KMS-11 (cell line): ENCODE results near the gene HDLBP.

Source experiments
- H2AFZ ChIP-seq: fragments of 200-600 bp; sonication (generic); 2 replicates; pipeline ENCODE4 v1.6.1; 2016; ENCODE audit warnings: antibody characterized with exemption, mixed run types, low read depth
- H3K27ac ChIP-seq: fragments of 200-600 bp; sonication (generic); 2 replicates; pipeline ENCODE4 v1.6.1; 2016; ENCODE audit warnings: mild to moderate bottlenecking, mixed run types
- H3K27me3 ChIP-seq: fragments of 200-600 bp; sonication (generic); 2 replicates; pipeline ENCODE4 v1.6.1; 2017; ENCODE audit warnings: mild to moderate bottlenecking, low read depth, mixed run types, moderate library complexity; ENCODE audit not compliant: insufficient read depth
- H3K36me3 ChIP-seq: fragments of 200-600 bp; sonication (generic); 2 replicates; pipeline ENCODE4 v1.6.1; 2017; ENCODE audit warnings: mild to moderate bottlenecking, mixed run types; ENCODE audit not compliant: insufficient read depth
- H3K4me1 ChIP-seq: fragments of 200-600 bp; sonication (generic); 2 replicates; pipeline ENCODE4 v1.6.1; 2016; ENCODE audit warnings: mild to moderate bottlenecking, low read depth, mixed run types; ENCODE audit not compliant: poor library complexity, severe bottlenecking
- H3K4me2 ChIP-seq: fragments of 200-600 bp; sonication (generic); 2 replicates; pipeline ENCODE4 v1.7.0; 2016; ENCODE audit warnings: mild to moderate bottlenecking, mixed run types
- H3K4me3 ChIP-seq: fragments of 200-600 bp; sonication (generic); IDR thresholded peaks from 2 replicates; pipeline ENCODE4 v1.6.1; 2017; ENCODE audit warnings: low read depth, low read length, mixed read lengths; ENCODE audit not compliant: insufficient read depth
- H3K79me2 ChIP-seq: fragments of 200-600 bp; sonication (generic); 2 replicates; pipeline ENCODE4 v1.6.1; 2016; ENCODE audit warnings: low read depth, mixed run types; ENCODE audit not compliant: insufficient read depth
- H3K9ac ChIP-seq: fragments of 200-600 bp; sonication (generic); 2 replicates; pipeline ENCODE4 v1.6.1; 2016; ENCODE audit warnings: mild to moderate bottlenecking, mixed run types
- H4K20me1 ChIP-seq: fragments of 200-600 bp; sonication (generic); 2 replicates; pipeline ENCODE4 v1.6.1; 2016; ENCODE audit warnings: mild to moderate bottlenecking, mixed run types; ENCODE audit not compliant: insufficient read depth
- CTCF ChIP-seq: fragments of 200-600 bp; sonication (generic); conservative IDR thresholded peaks from 2 replicates; pipeline ENCODE4 v1.6.1; 2017; ENCODE audit warnings: low read depth, mild to moderate bottlenecking, antibody characterized with exemption, low read length, moderate library complexity, mixed read lengths

The HDLBP gene

GRCh38 chr2:241355983-241356870 is 40.8 kb upstream of the HDLBP start, which contains the start of gene FARP2:
TSS of gene FARP2 (plus strand) at chr2:241356285. CDS start at chr2:241373108, 16,823 bp downstream.
- Histone ChIP-seq H3K9ac (peak within 1 kb of the TSS; percentile 75), H3K36me3 (0 out of 2 replicates have a peak, but pooled peaks cover 3% of the 10 kb centered on the region), H4K20me1 (peaks cover 16% of the 10 kb centered on the region), H3K4me1 (peaks cover 50% of the 10 kb centered on the region), H3K79me2 (peaks cover 49% of the 10 kb centered on the region), H3K4me3 (peak within 1 kb of the TSS; percentile 87), H3K4me2 (peak within 1 kb of the TSS; percentile 94), H2AFZ (peak within 1 kb of the TSS; percentile 30), H3K27me3 (no peaks in the 10 kb centered on the region), H3K27ac (peak within 1 kb of the TSS; percentile 30; the same call in 1 of the 2 replicates)
- no peak for TF ChIP-seq CTCF

- no peak overlapping the region for H3K4me3 ChIP-seq
- H3K27ac ChIP-seq = peak overlapping the region; percentile 23; the same call in 1 of the 2 replicates
- peaks cover 42% of the 10 kb centered on the region for H3K4me1 ChIP-seq
- H3K4me2 ChIP-seq = peak overlapping the region; percentile 64
- H3K79me2 ChIP-seq = peaks cover 36% of the 10 kb centered on the region
- 0 out of 2 replicates have a peak, but pooled peaks cover 3% of the 10 kb centered on the region for H3K36me3 ChIP-seq
- no peak for TF ChIP-seq CTCF
- H3K9ac ChIP-seq = no peak overlapping the region
- peaks cover 16% of the 10 kb centered on the region for H4K20me1 ChIP-seq
- H2AFZ ChIP-seq = no peak overlapping the region
- no peaks in the 10 kb centered on the region for H3K27me3 ChIP-seq
Observed at GRCh38 chr2:241354668-241355658, 39.5 kb upstream of the HDLBP start.

- no peaks in the 10 kb centered on the region for H3K27me3 ChIP-seq
- H3K27ac ChIP-seq = no peak overlapping the region
- H3K4me3 ChIP-seq = no peak overlapping the region
- peaks cover 17% of the 10 kb centered on the region for H3K4me1 ChIP-seq
- TF ChIP-seq CTCF = no peak
- no peak overlapping the region for H3K9ac ChIP-seq
- no peak overlapping the region for H3K4me2 ChIP-seq
- H2AFZ ChIP-seq = no peak overlapping the region
- peaks cover 9% of the 10 kb centered on the region; the same call in 1 of the 2 replicates for H3K79me2 ChIP-seq
- peaks cover 3% of the 10 kb centered on the region; the same call in 1 of the 2 replicates for H3K36me3 ChIP-seq
- H4K20me1 ChIP-seq = peaks cover 5% of the 10 kb centered on the region
Observed at GRCh38 chr2:241352227-241352626, 36.8 kb upstream of the HDLBP start.

GRCh38 chr2:241351640-241352031 is 36.2 kb upstream of the HDLBP start:
- Histone ChIP-seq H3K36me3 (peaks cover 3% of the 10 kb centered on the region; the same call in 1 of the 2 replicates), H3K4me3 (no peak overlapping the region), H3K27ac (no peak overlapping the region)

More at GRCh38 chr2:241351640-241352031, 36.2 kb upstream of the HDLBP start:
- no peak for TF ChIP-seq CTCF
- Histone ChIP-seq H3K9ac (no peak overlapping the region), H3K4me1 (peaks cover 15% of the 10 kb centered on the region), H3K4me2 (no peak overlapping the region), H4K20me1 (peaks cover 5% of the 10 kb centered on the region; the same call in 1 of the 2 replicates), H3K27me3 (no peaks in the 10 kb centered on the region), H2AFZ (no peak overlapping the region), H3K79me2 (peaks cover 3% of the 10 kb centered on the region; the same call in 1 of the 2 replicates)
